ENCODE data around the gene KLF17. TPM values are rescaled to one million over a fixed set of nuclear protein-coding genes. Genes with fewer than 3 reads are reported as not detected.

KLF17 gene
- total and polyA plus RNA-seq, 5 experiments from 2014 or later = not detected

GRCh38 chr1:44174630-44175029, 56.0 kb downstream of the KLF17 start:
- Mint-ChIP-seq H3K4me3 (no peak overlapping the region), H3K27ac (no peak overlapping the region), H3K36me3 (peaks cover 0 to 8% (median 2%) of the 10 kb centered on the region in 3 donors), H3K27me3 (peaks cover 0 to 15% (median 14%) of the 10 kb centered on the region in 5 donors), H3K4me1 (no peaks in the 10 kb centered on the region), H3K9me3 (peaks cover 0 to 21% (median 0%) of the 10 kb centered on the region in 9 donors)
- no peak for DNase-seq
- ATAC-seq = no peak
- POLR2A ChIA-PET = no interaction called here

Other genes starting within 250 kb of the KLF17 start
- gene ARTN, start 185.0 kb upstream of the KLF17 start, total RNA-seq = under 1 TPM; 0.25 to 0.96 TPM
- not detected for gene ARTN, start 185.0 kb upstream of the KLF17 start, polyA plus RNA-seq
- 10 to 100 TPM; 20.5 to 24.1 TPM for gene IPO13, start 171.9 kb upstream of the KLF17 start, total RNA-seq
- 10 to 100 TPM; 13.8 to 14.5 (median 14.4) TPM for gene IPO13, start 171.9 kb upstream of the KLF17 start, polyA plus RNA-seq
- gene DPH2, start 148.8 kb upstream of the KLF17 start, total RNA-seq = 10 to 100 TPM; 34.5 to 37.7 TPM
- 10 to 100 TPM; 30.2 to 40.4 (median 35.7) TPM for gene DPH2, start 148.8 kb upstream of the KLF17 start, polyA plus RNA-seq
- 10 to 100 TPM; 55.8 to 59.6 TPM for gene ATP6V0B, start 143.9 kb upstream of the KLF17 start, total RNA-seq
- 100 to 1,000 TPM; 149 to 213 (median 166) TPM for gene ATP6V0B, start 143.9 kb upstream of the KLF17 start, polyA plus RNA-seq
- gene B4GALT2, start 139.6 kb upstream of the KLF17 start, total RNA-seq = under 1 TPM; 0.38 to 0.83 TPM
- gene B4GALT2, start 139.6 kb upstream of the KLF17 start, polyA plus RNA-seq = under 1 TPM in 2 of 3 donors, not detected in 1; 0.11 to 0.25 TPM
- 1 to 10 TPM; 1.9 to 2.5 TPM for gene CCDC24, start 127.2 kb upstream of the KLF17 start, total RNA-seq
- under 1 TPM in 2 of 3 donors, not detected in 1; 0.29 to 0.61 TPM for gene CCDC24, start 127.2 kb upstream of the KLF17 start, polyA plus RNA-seq
- 1 to 10 TPM; 1.7 to 3.4 TPM for gene SLC6A9, start 87.4 kb upstream of the KLF17 start, total RNA-seq
- not detected for gene SLC6A9, start 87.4 kb upstream of the KLF17 start, polyA plus RNA-seq
- gene KLF18, start 22.8 kb downstream of the KLF17 start, total RNA-seq = not detected
- gene KLF18, start 22.8 kb downstream of the KLF17 start, polyA plus RNA-seq = not detected
- gene DMAP1, start 94.7 kb downstream of the KLF17 start, total RNA-seq = 10 to 100 TPM; 95.2 to 96.0 TPM
- 10 to 100 TPM; 32.6 to 44.4 (median 42.3) TPM for gene DMAP1, start 94.7 kb downstream of the KLF17 start, polyA plus RNA-seq
- gene ERI3, start 236.4 kb downstream of the KLF17 start, total RNA-seq = 10 to 100 TPM; 27.2 to 34.5 TPM
- gene ERI3, start 236.4 kb downstream of the KLF17 start, polyA plus RNA-seq = 10 to 100 TPM; 43.4 to 45.8 (median 43.6) TPM

All from naive thymus-derived CD8-positive, alpha-beta T cell (primary cell).